Measurements from ENCODE around the gene CDC42SE2. TPM values are rescaled to one million over a fixed set of nuclear protein-coding genes. Genes with fewer than 3 reads are reported as not detected.

CDC42SE2 gene
- total RNA-seq, 1 experiment from 2014 or later: 23.2 TPM

DNA sequence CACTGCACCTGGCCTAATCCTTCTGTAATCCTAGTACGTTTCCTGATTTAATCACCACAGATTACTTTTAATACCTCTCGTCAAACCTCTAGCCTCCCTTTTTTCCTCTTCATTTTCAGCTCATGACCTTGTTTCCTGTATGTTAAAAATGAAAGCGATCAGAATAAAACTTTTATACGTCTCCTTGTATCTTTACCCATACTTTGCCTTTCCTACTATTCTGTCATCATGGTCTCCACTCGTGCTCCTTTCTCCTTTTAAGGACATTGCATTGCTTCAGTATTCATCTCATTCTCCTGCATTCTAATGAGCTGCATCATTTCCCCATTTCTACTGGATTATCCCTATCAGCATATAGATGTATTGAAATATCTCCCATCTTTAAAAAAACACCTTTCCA is 8.5 kb downstream of the CDC42SE2 start:
- H3K4me1 ChIP-seq (ENCODE audit: insufficient read depth, low read length): no peaks in the 10 kb centered on the region
- H3K27me3 ChIP-seq (ENCODE audit: insufficient read depth, low read length): no peaks in the 10 kb centered on the region
- H2BK120ac ChIP-seq (ENCODE audit: low read depth, low read length, poor library complexity, severe bottlenecking): no peak overlapping the region
- no peak overlapping the region for H2BK20ac ChIP-seq (ENCODE audit: low read depth, low read length, poor library complexity, severe bottlenecking)
- no peak overlapping the region for H2BK15ac ChIP-seq (ENCODE audit: low read depth, low read length)
- no peaks in the 10 kb centered on the region for H3K79me1 ChIP-seq (ENCODE audit: insufficient read depth, low read depth, low read length, poor library complexity, severe bottlenecking)
- no peak overlapping the region for H3K23ac ChIP-seq (ENCODE audit: insufficient read length, low read depth, low read length)
- H3K9me3 Mint-ChIP-seq: peaks cover 0 to under 1% of the 10 kb centered on the region in 2 experiments; a peak in 2 of 5 replicates
- no peak overlapping the region for H3K4ac ChIP-seq (ENCODE audit: low read depth, low read length)
- H4K20me1 ChIP-seq (ENCODE audit: control insufficient read depth, insufficient read depth, insufficient read length): no peaks in the 10 kb centered on the region
- H4K5ac ChIP-seq (ENCODE audit: insufficient read length, low read depth, low read length): no peak overlapping the region
- H3K4me2 ChIP-seq (ENCODE audit: insufficient read depth, insufficient read length, low read length): no peak overlapping the region
- H3K9me3 ChIP-seq (ENCODE audit: control insufficient read depth, low read depth, low read length): no peaks in the 10 kb centered on the region
- H3K36me3 Mint-ChIP-seq (ENCODE audit: insufficient read depth in 1 of 3, low read depth in 3 of 3): peaks cover under 1 to 4% (median 1%) of the 10 kb centered on the region in 3 experiments; a peak in 5 of 7 replicates
- H2AFZ ChIP-seq (ENCODE audit: low read length): no peak overlapping the region
- no peaks in the 10 kb centered on the region for H3K27me3 Mint-ChIP-seq (ENCODE audit: low read depth)
- H3K14ac ChIP-seq (ENCODE audit: insufficient read depth, low read length): no peak overlapping the region
- H2BK5ac ChIP-seq (ENCODE audit: insufficient read length, low read length): no peak overlapping the region
- H3K18ac ChIP-seq (ENCODE audit: insufficient read length, low read depth, low read length): no peak overlapping the region
- H3K27ac ChIP-seq (ENCODE audit: insufficient read length, low read depth, low read length): no peak overlapping the region
- H4K91ac ChIP-seq (ENCODE audit: insufficient read length, low read depth, low read length): no peak overlapping the region
- H3K56ac ChIP-seq (ENCODE audit: insufficient read length, low read depth, low read length): no peak overlapping the region
- DNase-seq: no peak
- no CpG with 5 or more reads among the region's 5 CpGs for WGBS (ENCODE audit: extremely low coverage, insufficient read length, low lambda C conversion rate)
- no peak overlapping the region for H3K9ac ChIP-seq (ENCODE audit: extremely low read depth, insufficient read length, low read length)
- H3K4me3 Mint-ChIP-seq: no peak overlapping the region; a peak in 1 of 5 replicates
- H3K4me1 Mint-ChIP-seq: peaks cover 10 to 19% of the 10 kb centered on the region in 2 experiments
- peak overlapping the region; percentile 0 to 62 (median 16); a peak in 1 of 7 replicates for H3K27ac Mint-ChIP-seq
- H2BK12ac ChIP-seq (ENCODE audit: insufficient read length, low read depth, low read length): no peak overlapping the region
- H3K79me2 ChIP-seq (ENCODE audit: insufficient read depth, low read length): peaks cover 4% of the 10 kb centered on the region; the same call in 1 of the 2 replicates
- H3K23me2 ChIP-seq (ENCODE audit: insufficient read length, low read depth, low read length, poor library complexity, severe bottlenecking): no peaks in the 10 kb centered on the region
- H3T11ph ChIP-seq (ENCODE audit: low read length): no peak overlapping the region
- no peak overlapping the region for H2AK5ac ChIP-seq (ENCODE audit: insufficient read length, low read length)
- TF ChIP-seq, protein P1, sequence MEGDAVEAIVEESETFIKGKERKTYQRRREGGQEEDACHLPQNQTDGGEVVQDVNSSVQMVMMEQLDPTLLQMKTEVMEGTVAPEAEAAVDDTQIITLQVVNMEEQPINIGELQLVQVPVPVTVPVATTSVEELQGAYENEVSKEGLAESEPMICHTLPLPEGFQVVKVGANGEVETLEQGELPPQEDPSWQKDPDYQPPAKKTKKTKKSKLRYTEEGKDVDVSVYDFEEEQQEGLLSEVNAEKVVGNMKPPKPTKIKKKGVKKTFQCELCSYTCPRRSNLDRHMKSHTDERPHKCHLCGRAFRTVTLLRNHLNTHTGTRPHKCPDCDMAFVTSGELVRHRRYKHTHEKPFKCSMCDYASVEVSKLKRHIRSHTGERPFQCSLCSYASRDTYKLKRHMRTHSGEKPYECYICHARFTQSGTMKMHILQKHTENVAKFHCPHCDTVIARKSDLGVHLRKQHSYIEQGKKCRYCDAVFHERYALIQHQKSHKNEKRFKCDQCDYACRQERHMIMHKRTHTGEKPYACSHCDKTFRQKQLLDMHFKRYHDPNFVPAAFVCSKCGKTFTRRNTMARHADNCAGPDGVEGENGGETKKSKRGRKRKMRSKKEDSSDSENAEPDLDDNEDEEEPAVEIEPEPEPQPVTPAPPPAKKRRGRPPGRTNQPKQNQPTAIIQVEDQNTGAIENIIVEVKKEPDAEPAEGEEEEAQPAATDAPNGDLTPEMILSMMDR (conservative IDR thresholded peaks at IDR 0.05): no peak
- no peak overlapping the region for H4K8ac ChIP-seq (replicated peaks; ENCODE audit: insufficient read length, low read depth, low read length)
